NCI-H774 (cell line): ENCODE measurements around the gene CD200R1.

Source experiments
- DNase-seq: peaks from one replicate; lab custom pipeline; 2025; lab: John Stamatoyannopoulos, UW

CD200R1 gene

DNA sequence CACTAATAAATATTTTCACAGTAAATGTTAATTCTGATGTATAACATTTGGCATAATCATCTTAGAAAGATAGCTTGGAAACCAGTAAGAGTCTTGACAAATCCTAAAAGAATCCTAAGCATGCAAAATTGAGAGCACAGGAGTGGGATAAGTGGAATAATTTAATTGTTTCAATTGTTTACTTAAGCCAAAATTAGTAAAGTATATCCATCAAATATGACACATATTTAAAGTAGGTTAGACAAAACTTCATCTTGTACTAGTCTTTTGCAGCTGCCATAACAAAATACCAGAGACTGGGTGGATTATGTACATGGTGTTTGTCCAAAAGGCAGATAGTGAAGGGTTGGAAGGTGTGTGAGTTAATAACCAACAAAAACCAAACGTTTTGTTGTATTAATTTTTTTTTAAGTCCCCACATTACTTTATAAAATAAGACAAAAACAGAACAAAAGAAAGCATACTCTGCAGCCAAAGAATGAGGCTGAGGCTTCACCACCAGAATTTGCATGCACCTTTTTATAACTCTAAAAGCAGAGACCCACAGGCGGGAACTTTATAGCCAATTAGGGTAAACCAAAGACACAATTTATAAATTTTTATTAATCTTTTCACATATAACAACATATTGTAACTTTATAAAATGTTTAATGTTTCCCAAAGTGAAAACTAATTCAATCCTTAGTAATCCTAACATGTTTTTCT is 86.4 kb downstream of the CD200R1 start:
- no peak for DNase-seq

DNA sequence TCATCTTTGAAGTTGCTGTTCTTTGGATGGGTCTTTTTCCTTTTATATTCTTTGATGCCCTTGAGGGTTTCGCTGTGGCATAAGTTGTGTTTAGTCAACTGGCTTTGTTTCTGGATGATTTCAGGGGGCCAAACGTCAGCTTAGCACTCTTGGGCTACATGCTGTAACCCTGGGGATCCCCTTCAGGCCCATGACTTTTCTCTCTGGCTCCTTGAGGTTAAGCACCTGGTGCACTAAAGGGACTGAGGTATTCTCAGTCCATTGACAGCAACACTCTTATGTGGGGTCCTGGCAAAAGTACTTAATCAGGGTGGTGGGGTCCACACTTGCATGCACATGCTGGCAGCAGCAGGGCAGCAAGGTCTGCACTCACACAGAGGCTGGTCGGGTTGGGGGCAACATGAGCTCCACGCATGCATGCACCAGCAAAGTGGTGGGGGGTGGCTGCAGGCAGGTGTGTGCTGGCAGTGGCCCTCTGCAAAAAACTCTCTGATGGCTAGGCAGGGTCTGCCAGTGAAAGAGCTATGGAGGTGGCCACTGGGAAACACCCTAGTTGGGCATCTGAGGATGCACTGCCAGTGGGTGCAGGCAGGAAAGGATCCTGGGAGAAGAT is 90.1 kb downstream of the CD200R1 start:
- no peak for DNase-seq

DNA sequence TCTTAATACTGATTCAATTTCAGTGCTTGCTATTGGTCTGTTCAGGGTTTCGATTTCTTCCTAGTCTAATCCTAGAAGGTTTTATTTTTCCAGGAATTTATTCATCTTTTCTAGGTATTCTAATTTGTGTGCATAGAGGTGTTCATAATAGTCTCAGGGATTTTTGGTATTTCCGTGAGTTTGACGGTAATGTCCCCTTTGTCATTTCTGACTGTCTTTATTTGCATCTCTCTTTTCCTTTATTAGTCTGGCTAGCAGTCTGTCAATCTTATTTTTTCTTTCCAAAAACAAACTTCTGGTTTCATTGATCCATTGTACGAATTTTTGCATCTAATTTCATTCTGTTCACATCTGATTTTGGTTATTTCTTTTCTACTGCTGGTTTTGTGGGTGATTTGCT is 93.0 kb downstream of the CD200R1 start:
- DNase-seq, result no peak

DNA sequence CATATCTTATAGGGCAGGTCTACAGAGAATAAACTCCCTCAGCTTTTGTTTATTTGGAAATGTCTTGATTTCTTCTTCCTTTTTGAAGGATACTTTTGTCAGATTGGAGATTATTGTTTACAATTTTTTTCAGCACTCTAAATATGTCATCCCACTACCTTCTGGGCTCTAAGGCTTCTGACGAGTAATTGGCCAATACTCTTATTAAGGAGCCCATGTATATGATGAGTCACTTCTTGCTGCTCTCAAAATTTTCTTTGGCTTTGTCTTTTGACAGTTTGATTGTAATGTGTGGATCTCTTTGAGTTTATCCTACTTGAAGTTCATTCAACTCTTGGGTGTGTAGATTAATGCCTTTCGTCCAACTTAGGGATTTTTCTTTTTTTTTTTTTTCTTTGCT is 99.3 kb downstream of the CD200R1 start:
- no peak for DNase-seq

DNA sequence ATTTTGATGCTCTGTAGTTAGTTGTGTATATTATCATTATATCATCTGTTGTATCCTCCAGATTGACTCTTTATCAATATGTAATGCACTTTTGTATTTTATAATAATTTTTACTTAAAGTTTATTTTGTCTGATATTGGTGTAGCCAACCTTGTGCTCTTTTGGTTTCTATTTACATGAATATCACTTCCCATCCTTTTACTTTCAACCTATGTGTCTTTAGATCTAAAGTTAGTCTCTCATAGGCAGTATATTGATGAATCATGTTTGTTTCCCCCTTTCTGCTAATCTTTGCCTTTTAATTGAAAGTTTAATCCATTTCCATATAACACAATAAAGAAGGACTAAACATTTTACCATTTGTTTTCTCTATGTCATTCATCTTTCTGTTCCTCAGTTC is 100.2 kb downstream of the CD200R1 start:
- no peak for DNase-seq

DNA sequence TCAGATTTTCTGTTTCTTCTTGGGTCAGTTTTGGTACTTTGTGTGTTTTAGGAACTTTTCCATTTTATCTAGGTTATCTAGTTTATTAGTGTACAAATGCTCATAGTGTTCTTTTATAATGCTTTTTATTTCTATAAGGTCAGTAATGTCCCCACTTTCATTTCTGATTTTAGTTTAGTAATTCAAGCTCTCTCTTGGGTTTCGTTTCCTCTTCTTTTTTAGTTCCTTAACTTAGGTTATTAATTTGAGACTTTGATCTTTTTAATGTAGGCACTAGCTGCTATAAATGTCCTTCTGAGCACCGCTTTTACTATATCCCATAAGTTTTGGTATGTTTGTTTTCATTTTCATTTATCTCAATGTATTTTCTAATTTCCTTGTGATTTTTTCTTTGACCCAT is 101.3 kb downstream of the CD200R1 start:
- no peak for DNase-seq

DNA sequence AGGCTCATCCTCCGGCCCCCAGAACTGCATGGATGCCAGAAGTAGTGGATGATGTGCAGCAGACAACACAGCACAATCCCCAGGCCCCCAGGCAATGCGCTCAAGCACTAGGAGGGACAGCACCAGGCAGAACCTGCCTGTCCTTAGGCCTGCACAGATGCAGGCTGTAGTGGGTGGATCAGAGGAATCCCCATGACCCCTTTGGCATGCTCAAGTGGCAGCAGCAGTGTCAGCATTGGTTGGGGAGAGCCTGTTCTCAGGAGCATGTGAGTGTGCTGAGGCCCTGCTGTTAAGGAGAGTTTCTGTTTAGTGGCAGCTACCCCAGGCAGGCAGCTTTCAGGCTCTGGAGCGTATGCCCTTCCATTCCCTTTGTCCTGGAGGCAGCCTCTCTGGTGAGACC is 103.2 kb downstream of the CD200R1 start:
- no peak for DNase-seq
